ENCODE measurements around the gene AP2A1.

Gene AP2A1

GRCh38 chr19:49840736-49841249, 74.0 kb downstream of the AP2A1 start:
- no peak for TF ChIP-seq CTCF (IDR thresholded peaks at IDR 0.05; ENCODE audit: control insufficient read depth, extremely low read depth, insufficient read depth)
- DNase-seq (ENCODE audit: low read depth), result no peak
- no peak overlapping the region for H3K4me3 ChIP-seq (ENCODE audit: low read depth, low read length)

- TF ChIP-seq CTCF (IDR thresholded peaks at IDR 0.05; ENCODE audit: control insufficient read depth, extremely low read depth, insufficient read depth), result no peak
- no peak for DNase-seq (ENCODE audit: low read depth)
- H3K4me3 ChIP-seq (ENCODE audit: low read depth, low read length), result no peak overlapping the region
Observed at GRCh38 chr19:49843265-49843664, 76.5 kb downstream of the AP2A1 start.

DNA sequence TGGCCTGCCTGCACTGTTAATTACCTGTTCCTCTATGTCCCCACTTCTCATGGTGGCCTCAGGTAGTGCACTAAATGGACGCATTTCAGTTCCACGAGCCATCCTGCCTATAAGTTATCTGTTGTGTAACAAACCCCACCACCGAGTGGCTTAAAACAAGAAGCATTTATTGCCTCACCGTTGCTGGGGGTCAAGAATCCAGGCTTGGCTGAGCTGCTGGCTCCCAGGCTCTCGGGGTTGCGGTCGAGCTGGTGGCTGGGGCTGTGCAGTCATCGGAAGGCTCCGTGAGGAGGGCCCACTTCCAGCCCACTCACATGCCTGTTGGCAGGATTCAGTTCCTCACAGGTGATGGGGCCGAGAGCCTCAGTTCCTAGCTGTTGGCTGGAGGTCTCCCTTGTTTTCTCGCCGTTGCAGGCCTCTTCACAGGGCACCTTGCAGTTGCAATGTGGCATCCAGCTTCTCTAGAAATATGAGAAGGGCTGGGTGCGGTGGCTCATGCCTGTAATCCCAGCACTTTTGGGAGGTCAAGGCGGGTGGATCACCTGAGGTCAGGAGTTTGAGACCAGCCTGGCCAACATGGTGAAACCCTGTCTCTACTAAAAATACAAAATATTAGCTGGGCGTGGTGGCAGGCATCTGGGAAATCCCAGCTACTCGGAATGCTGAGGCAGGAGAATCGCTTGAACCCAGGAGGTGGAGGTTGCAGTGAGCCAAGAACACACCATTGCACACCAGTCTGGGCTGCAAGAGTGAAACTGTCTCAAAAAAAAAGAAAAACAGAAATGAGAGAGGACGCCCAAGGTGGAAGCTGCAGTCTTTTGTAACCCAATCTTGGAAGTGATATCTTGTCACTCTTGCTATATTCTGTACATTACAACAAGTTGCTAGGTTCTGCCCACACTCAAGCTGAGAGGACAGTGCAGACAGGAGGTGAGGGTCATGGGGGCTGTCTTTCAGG, 77.6 kb downstream of the AP2A1 start:
- TF ChIP-seq CTCF (IDR thresholded peaks at IDR 0.05; ENCODE audit: control insufficient read depth, extremely low read depth, insufficient read depth), result no peak
- DNase-seq (ENCODE audit: low read depth), result no peak
- no peak overlapping the region for H3K4me3 ChIP-seq (ENCODE audit: low read depth, low read length)

DNA sequence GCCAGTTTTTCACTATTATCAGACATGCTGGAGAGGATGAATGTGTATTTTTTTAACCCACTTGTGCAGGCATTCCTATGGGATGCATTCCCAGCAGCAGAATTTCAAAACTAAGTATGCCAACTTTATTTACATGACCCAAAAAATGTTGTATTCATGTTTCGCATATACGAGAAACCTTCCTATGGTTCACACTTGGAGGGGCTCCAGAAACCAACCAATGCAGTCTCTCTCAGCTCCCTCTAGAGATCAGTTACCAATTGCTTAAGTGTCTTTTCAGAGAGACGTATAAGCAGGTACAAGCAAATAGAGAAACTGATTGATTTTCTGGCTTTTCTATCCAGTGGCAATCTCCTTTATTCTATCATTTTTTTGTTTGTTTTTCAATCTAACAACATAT, 78.6 kb downstream of the AP2A1 start:
- TF ChIP-seq CTCF (IDR thresholded peaks at IDR 0.05; ENCODE audit: control insufficient read depth, extremely low read depth, insufficient read depth), result 0 out of 2 replicates have a peak, but pooled peaks have one; percentile 4
- no peak overlapping the region for H3K4me3 ChIP-seq (ENCODE audit: low read depth, low read length)
- DNase-seq (ENCODE audit: low read depth), result no peak

- H3K4me3 ChIP-seq (ENCODE audit: low read depth, low read length), result no peak overlapping the region
- DNase-seq (ENCODE audit: low read depth), result no peak
- TF ChIP-seq CTCF (IDR thresholded peaks at IDR 0.05; ENCODE audit: control insufficient read depth, extremely low read depth, insufficient read depth), result no peak
Observed at GRCh38 chr19:49846408-49846807, 79.6 kb downstream of the AP2A1 start.

GRCh38 chr19:49847731-49848696, 81.2 kb downstream of the AP2A1 start:
- H3K4me3 ChIP-seq (ENCODE audit: low read depth, low read length), result no peak overlapping the region
- DNase-seq (ENCODE audit: low read depth), result no peak
- TF ChIP-seq CTCF (IDR thresholded peaks at IDR 0.05; ENCODE audit: control insufficient read depth, extremely low read depth, insufficient read depth), result no peak
